Left kidney (tissue), 2 donors: ENCODE data around the gene KLHL10. TPM values are rescaled to one million over a fixed set of nuclear protein-coding genes. Genes with fewer than 3 reads are reported as not detected.
A peak's percentile ranks its signal among the peaks of the same experiment; 100 is the strongest.
"Not testable (repeated sequence)": the region's sequence is repeated elsewhere in the genome, so short reads cannot be mapped to it uniquely, and the experiment has no call there.

ENCODE experiments used
- DNase-seq: peaks from one replicate; pipeline ENCODE4 v3.0.0-alpha.2; 2013
- polyA plus RNA-seq: library from polyadenylated mRNA; unstranded; fragments of 120-200 nt; gene quantifications from one replicate; pipeline ENCODE4 v1.2.1, GENCODE V29; 2013; ENCODE audit not compliant: insufficient read length

KLHL10 gene
- polyA plus RNA-seq, 1 donor = 0.50 TPM

DNA sequence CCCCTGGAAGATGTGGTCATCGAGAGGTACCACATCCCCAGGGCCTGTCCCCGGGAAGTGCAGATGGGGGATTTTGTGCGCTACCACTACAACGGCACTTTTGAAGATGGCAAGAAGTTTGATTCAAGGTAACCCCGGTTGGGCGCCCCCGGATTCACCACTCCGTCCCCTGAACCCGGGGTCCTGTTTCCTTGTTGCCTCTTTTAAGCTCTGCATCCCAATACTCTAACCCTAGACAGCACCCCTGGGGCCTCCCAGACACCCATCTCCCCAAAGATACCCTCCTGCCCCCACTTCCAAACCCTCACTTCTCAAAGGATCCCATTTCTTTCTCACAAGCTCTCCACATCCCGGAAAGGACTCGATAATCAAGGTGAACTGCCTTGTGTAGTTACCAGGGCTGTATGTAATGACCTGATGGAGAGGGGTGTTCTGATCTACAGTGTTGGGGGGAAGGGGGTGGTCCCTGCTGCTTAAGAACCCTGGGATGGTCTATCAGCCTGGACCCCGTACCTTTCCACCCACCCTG, 24.4 kb upstream of the KLHL10 start:
- DNase-seq = no peak

DNA sequence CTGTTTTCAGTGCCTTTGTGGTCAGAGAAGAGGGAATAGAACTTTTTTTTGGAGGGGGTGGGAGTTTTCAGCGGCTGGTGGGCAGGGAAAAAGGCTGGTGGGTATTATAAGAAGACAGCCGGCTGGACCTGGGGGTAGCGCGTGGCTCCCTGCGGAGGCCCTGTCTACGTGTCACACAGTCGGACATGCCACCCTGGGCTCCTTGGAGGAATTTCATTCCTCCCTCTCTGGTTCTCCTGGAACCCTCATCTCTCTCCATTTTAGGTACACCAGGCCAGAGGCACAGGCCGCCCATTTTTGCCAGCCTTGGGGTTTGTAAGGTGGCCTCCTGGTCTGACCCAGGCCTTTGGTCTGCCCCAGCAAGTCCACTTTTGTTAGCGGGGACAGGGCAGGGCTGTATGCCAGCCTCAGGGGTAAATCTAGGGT, 23.9 kb upstream of the KLHL10 start:
- no peak for DNase-seq

DNA sequence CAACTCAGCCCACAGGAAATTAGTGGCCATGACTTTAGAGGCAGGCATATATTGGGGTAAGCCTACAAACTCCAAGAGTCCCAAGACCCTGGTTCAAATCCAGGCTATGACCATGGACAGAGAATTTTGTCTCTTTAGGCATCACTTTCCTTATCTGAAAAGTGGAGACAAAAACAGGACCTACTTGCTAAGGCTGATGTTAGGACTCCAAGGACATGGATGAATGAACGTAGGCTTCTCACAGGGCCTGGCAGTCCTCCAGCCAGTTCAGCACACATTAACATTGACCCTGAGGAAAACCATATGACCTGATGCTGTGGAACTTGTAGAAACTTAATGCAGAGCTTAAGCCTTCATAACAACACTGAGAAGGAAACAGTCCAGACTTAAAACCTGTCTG, 23.4 kb upstream of the KLHL10 start:
- no peak for DNase-seq

DNA sequence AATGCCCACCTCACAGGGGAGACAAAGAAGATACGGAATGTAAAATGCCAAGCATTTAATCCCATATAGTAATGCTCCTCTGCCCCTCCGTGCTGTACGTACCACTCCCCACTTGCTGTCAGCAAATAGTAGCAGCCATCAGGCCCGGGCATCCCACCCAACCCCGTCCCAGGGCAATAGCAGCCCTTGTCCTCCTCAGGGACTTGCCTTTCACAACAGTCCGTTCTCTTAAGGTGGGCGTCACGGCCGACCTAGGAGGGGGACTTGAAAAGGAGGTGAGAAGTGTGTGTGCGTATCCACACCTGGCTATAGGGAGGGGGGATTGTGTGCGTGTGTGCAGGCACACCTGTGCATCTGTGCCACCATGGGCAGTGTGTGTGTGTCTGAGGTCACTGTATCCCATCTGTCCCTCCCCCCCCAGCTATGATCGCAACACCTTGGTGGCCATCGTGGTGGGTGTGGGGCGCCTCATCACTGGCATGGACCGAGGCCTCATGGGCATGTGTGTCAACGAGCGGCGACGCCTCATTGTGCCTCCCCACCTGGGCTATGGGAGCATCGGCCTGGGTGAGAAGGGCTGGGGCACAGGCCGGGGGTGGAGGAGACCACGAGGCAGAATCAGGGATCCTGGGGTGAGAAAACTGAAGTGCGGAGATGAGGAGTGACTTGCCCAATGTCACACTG, 20.8 kb upstream of the KLHL10 start:
- no peak for DNase-seq

DNA sequence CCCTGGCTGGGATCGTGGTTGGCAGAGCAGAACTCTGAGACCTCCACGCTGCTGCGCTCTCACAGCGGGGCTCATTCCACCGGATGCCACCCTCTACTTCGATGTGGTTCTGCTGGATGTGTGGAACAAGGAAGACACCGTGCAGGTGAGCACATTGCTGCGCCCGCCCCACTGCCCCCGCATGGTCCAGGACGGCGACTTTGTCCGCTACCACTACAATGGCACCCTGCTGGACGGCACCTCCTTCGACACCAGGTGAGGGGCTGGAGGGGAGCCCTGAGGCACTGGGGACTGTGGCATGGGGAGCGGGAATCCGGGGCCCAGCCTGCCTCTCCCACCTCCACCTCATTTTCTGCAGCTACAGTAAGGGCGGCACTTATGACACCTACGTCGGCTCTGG, 19.6 kb upstream of the KLHL10 start:
- DNase-seq = no peak

DNA sequence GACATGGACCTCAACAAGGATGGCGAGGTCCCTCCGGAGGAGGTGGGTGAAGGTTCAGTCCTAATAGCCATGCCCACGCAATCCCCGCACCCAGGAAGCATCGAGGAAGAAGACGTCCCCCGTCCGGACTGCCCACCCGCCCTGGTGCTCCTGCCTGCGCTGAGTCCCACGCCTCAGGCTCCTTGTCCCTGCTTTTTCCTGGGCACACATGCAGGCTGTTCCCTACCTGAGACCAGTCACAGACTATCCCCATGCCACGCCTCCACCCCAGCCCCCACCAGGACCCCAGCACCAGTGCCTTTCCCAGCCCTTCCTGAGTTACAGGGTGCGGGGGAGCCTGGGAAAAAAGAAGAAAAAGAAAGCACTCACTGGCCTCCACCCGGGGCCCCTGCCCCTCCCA, 15.8 kb upstream of the KLHL10 start:
- no peak for DNase-seq

DNA sequence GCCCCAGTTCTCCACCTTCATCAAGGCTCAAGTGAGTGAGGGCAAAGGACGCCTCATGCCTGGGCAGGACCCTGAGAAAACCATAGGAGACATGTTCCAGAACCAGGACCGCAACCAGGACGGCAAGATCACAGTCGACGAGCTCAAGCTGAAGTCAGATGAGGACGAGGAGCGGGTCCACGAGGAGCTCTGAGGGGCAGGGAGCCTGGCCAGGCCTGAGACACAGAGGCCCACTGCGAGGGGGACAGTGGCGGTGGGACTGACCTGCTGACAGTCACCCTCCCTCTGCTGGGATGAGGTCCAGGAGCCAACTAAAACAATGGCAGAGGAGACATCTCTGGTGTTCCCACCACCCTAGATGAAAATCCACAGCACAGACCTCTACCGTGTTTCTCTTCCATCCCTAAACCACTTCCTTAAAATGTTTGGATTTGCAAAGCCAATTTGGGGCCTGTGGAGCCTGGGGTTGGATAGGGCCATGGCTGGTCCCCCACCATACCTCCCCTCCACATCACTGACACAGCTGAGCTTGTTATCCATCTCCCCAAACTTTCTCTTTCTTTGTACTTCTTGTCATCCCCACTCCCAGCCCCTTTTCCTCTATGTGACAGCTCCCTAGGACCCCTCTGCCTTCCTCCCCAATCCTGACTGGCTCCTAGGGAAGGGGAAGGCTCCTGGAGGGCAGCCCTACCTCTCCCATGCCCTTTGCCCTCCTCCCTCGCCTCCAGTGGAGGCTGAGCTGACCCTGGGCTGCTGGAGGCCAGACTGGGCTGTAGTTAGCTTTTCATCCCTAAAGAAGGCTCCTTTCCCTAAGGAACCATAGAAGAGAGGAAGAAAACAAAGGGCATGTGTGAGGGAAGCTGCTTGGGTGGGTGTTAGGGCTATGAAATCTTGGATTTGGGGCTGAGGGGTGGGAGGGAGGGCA, 15.1 kb upstream of the KLHL10 start:
- no peak for DNase-seq

DNA sequence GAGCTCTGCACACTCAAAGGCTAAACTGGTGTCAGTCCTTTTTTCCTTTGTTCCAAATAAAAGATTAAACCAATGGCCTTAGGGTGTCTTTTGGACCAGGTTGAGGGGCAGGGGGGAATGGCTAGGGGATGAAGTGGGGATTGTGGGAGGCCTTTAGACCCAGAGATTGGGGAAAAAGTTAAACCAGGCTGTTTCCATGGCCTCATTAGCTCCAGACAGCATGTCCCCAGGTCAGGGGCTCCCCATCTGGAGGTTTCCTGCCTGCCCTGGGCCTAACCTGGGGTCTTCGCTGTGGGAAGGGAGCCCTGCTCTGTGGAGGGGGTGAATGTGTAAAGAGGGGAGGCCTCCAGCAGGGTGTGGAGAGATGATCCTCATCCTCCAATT, 14.5 kb upstream of the KLHL10 start:
- no peak for DNase-seq

DNA sequence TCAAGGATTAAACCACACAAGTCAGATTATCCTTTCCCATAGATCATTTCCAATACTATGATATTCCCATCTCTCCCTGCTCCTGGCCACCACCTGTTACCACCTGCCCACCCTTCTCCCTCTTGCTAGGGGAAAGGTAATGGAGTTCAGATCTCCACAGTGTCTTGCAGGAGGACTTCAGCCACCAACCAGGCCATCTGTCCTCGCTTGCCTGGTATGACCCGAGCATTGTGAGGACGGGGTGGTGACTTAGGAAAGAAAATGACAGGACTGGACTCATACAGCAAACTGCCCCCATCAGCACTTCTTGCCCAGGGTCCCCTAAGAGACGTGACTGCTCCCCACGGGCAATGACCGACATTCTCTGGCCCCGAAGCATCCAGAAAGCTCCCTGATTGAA, 14.0 kb upstream of the KLHL10 start:
- no peak for DNase-seq

DNA sequence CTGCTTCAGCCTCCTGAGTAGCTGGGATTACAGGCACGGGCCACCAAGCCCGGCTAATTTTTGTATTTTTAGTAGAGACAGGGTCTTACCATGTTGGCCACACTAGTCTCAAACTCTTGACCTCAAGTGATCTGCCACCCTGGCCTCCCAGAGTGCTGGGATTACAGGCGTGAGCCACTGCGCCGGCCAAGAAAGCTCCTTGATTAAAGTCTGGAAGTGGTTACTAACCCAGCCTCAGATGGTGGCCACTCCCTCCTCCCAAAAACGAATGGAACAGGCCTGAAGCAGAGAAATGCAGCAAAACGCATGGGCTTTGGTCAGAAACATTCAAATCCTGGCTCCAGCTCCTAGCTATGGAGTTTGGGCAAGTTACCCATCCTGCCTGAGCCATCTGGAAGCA, 13.5 kb upstream of the KLHL10 start:
- DNase-seq = no peak

DNA sequence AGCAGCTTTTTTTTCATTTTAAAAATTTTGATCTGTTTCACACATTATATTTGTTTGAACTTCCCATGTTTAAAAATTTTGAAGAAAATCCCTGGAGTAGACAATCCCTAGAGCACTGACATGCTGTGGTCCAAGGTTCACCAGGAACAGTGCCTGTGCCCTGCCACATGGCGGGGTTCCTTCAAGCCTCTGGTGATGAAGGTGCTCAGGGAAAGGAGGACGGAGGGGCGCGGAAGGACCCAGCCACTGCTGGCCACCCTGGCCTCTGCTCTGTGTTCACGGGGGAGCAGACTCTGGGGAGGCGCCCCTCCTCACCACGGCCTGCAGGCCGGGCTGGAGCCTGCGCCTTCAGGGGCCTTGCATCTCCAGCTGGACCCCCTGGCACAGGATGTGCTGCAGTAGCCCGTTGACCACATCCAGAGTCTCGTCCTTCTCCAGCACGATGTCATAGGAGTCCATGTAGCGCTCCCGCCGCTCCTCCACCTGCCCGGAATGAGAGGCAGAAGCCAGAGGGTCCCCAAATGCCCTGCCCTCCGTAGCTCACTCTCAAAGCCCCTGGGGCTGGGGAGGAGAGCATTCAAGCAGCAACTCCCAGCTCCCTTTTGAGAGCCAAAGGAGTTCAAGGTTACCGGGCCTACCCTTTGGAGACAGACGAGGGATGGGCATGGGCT, 12.3 kb upstream of the KLHL10 start:
- DNase-seq = no peak

DNA sequence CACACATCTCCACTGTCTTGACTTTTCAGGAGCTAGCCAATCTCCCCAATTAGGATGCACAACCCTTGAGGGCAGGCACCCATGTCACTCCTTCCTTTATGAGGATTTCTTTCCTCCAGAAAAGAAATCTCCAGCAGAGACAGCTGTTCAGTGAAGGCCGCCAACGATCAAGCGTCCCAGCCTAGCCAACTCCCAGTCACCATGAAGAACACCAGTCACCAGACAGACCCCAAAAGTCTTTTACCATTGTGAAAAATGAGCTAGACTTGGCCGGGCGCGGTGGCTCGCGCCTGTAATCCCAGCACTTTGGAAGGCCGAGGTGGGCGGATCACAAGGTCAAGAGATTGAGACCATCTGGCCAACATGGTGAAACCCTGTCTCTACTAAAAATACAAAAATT, 7.7 kb upstream of the KLHL10 start:
- not testable (repeated sequence) for DNase-seq

DNA sequence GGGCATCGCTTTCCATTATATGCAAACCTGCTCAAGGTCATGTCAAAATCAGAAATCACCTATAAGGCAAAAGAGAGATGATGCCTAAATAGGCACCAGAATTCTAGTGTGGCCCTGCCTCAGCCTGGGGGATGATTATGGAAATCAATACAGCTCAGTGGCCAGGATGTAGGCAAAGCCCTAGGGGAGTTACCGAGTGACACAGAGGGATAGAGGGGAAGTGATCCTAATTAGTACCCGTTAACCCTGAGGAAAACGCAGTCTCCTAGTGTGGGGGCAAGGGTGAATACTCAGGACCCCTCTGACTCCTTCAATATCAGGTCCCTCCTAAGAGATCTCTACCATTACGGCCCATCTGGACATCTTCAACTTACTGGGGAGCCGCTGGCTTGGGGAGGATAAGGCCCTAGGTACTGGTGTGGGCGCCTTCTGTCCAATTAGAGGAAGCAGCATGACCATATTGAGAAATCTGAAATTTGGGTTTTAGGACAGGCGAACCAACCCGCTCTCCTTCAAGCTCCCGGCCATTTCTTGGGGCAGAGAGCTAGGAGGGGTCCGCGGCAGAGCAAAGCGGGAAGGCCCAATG, 2.3 kb upstream of the KLHL10 start:
- no peak for DNase-seq

DNA sequence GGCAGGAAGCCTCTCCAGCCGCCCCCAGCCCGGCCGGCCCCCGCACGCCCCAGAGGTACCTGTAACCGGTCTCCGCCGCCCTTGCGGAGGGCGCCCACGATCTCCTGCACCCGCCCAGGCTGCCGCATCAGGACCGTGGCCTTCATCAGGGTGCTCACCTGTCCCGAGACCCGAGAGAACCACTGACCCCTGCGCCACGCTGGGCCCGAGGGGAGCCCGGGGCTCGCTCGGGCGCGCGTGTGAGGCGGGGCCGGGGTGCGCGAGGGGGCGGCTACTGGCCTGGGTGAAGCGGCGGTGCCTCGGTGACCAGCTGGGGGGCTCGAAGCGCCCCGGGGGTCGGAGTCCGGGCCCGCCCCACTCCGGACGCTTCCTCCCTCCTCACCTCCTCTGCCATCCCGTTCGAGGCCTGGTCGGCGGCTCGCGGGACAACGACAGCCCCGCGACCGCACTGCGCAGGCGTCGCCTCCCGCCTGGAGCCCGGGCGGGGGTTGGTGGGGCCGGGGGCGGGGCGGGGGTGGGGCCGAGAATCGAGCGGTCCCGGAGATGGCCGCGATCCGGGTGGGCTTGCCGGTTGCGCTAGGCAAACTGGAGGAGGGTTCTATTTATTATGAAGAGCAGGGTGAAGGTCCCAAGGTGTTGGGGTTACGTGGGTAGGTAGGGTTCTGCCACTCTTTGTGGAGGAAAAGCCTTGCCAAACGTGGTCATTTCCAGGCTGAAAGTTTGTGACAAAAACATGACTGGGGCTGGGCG, 1.6 kb upstream of the KLHL10 start, which contains the start of gene NT5C3B:
Gene NT5C3B, minus strand, starts transcription at position 433 of the 750 bp plus-strand sequence. Its CDS starts 39 bp downstream, at position 394.
- peak; percentile 50 for DNase-seq

DNA sequence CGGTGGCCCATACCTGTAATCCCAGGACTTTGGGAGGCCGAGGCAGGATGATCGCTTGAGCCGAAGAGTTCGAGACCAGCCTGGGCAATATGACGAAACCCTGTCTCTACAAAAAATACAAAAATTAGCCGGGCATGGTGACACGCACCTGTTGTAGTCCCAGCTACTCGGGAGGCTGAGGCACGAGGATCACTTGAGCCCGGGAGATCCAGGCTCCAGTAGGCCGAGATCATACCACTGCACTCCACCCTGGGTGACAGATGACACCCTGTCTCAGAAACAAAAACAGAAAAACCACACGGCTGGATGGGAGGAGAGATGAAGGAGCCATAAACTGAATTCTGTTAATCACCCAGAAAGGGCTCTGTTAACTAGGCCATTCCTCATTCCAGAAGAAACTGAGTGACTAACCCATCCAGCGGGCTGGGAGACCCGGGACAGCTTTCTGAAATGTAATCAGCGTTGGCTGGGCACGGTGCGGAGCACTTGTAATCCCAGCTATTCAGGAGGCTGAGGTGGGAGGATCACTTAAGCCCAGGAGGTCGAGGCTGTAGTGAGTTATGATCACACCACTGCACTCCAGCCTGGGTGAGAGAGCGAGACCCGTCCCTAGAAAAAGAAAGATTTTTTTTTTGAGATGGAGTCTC, 952 bp upstream of the KLHL10 start:
- DNase-seq = no peak

DNA sequence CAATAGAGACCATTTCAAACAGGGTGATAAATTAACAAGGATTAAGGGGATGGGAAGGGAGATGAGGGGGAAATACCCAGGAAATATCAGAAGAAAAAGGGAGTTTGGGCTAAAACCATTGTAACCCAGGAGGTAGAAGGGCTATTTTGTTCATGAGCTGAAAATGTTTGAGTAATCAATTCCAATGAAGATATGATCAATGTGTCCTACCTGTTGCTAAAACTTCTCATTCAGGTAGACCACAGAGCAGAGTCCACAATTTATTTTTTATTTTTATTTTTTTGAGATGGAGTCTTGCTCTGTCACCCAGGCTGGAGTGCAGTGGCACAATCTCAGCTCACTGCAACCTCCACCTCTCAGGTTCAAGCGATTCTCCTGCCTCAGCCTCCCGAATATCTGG, 1.8 kb downstream of the KLHL10 start:
- DNase-seq = not testable (repeated sequence)

DNA sequence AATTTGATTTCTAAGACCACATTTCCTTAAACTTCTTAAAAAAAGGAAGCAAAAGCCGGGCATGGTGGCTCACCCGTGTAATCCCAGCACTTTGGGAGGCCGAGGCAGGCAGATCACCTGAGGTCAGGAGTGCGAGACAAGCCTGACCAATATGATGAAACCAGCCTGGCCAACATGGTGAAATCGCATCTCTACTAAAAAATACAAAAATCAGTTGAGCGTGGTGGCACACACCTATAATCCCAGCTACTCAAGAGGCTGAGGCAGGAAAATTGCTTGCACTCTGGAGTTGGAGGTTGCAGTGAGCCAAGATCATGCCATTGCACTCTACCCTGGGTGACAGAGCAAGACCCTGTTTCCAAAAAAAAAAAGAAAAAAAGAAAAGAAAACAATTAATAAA, 3.2 kb downstream of the KLHL10 start:
- DNase-seq = not testable (repeated sequence)

DNA sequence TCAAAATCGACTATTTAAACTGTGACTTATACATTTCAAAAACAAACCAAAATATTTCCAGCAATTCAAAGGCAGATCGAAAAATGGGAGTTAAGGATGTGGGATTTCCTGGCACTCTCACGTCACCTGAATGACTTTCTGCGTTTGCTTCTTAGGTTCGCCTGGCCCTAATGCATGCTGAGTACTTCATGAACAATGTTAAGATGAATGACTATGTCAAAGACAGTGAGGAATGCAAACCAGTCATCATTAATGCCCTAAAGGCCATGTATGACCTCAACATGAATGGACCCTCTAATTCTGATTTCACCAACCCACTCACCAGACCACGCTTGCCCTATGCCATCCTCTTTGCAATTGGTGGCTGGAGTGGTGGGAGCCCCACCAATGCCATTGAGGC, 7.3 kb downstream of the KLHL10 start:
- no peak for DNase-seq

DNA sequence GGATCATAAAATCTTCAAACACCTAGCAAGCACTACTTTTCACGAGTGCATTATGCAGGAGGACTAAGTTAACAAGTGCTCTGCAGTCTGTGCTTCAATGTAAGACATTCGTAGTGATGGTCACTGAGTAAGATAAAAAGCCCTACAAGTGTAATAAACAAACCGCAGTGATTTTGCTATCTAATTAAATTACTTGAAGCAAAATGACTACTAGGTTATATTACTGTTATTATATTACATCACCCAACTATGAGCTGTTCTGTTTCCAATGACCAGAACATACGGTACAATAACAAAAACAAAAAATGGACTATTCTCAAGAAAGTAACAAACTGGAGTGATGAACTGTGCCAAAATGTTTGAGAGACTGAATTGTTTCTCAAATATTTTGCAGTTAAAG, 11.2 kb downstream of the KLHL10 start:
- no peak for DNase-seq

DNA sequence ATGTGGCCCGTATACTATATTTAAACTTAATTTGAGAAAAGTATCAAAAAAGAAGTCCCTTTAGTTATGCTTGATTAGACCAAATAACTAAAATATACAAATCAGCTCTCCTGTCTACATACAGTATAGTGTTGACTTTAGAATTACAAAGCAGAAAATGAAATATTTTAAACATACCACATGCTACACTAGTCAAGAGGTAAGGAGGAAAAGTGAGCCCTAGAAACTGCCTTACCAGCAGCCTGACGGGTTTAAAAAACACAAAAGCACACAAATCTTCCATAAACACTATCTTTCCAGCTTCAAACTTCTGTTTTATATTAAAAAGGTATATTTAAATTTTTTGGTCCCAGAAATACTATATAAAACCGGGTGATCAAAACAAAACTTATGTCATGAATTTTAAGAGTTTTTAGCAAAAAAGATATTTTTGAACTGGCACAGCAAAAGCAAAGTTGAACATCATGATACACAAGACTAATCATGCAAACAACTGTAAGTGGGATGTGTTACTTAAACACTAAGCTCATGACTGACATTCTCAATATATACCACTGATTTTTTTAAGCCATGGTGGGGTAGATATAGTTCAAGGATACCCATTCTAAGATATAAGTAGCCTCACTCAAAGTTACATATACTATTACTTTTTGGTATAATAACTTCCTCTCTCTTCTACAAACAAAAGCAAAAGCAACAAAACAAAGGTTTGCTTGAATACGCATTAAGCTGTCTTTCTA, 11.8 kb downstream of the KLHL10 start:
- DNase-seq = no peak
